HG03558 (cell line): ENCODE measurements around the gene PUS1.
"Not testable (repeated sequence)": the region's sequence is repeated elsewhere in the genome, so short reads cannot be mapped to it uniquely, and the experiment has no call there.

Experiments
- ATAC-seq: cut with Tn5 transposase; IDR thresholded peaks from one replicate; pipeline ENCODE4 v1.9.1; 2021; ENCODE audit warnings: moderate number of reproducible peaks; ENCODE audit not compliant: unreplicated experiment; ENCODE audit errors: extremely low read depth

Gene PUS1

GRCh38 chr12:131929581-131930456, 743 bp downstream of the PUS1 start:
- no peak for ATAC-seq

DNA sequence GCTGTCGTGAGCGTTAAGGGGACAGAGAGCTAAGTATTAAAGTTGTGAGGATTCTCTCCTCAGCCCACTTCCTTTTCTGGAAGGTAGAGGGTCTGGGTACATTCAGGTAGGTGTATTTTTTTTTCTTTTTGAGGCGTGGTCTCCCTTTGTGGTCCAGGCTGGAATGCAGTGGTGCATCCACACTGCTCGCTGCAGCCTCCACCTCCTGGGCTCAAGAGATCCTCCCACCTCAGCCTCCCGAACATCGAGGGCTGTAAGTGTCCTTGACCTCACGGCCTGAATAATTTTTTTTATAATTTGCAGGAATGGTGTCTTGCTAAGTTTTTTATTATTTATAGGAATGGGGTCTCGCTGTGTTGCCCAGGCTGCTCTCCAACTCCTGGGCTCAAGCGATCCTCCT, 1.4 kb downstream of the PUS1 start:
- ATAC-seq = no peak

GRCh38 chr12:131933387-131933786, 4.3 kb downstream of the PUS1 start:
- no peak for ATAC-seq

DNA sequence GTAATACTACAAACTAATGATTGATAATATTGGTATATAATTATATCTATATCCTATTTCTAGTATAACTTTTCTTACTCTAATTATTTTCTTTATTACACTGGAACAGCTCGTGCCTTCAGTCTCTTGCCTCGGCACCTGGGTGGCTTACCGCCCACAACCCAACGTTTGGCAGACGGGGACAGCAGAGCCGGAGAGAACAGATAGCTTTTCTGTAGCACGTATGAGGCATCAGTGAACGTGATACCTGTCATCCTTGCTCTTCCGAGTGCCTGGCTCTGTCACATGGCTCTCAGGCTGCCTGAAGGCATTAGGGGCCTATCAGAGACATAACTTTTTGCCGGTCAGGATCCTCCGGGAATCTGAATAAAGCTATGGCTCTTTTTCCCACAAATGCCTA, 5.5 kb downstream of the PUS1 start:
- ATAC-seq = no peak

- ATAC-seq = no peak
Observed at GRCh38 chr12:131938082-131938481, 9.0 kb downstream of the PUS1 start.

- ATAC-seq = no peak
Observed at GRCh38 chr12:131939007-131939406, 9.9 kb downstream of the PUS1 start.

- ATAC-seq = no peak
Observed at GRCh38 chr12:131940141-131940547, 11.1 kb downstream of the PUS1 start.

DNA sequence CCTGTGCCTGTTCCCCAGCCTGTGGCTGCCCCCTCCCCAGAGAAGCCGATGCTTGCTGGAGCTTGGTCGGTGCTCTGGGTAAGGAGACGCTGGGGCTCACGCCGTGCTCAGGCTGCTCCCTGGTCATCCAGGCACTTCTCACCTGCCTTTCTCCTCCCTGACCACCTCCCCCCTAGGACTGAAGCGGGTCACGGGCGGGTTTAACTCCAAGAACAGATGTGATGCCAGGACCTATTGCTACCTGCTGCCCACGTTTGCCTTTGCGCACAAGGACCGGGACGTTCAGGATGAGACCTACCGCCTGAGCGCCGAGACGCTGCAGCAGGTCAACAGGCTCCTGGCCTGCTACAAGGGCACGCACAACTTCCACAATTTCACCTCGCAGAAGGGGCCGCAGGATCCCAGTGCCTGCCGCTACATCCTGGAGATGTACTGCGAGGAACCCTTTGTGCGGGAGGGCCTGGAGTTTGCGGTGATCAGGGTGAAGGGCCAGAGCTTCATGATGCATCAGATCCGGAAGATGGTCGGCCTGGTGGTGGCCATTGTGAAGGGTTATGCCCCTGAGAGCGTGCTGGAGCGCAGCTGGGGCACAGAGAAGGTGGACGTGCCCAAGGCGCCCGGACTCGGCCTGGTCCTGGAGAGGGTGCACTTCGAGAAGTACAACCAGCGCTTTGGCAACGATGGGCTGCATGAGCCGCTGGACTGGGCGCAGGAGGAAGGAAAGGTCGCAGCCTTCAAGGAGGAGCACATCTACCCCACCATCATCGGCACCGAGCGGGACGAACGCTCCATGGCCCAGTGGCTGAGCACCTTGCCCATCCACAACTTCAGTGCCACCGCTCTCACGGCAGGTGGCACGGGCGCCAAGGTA, 12.3 kb downstream of the PUS1 start:
- no peak for ATAC-seq

GRCh38 chr12:131941987-131942341, 12.9 kb downstream of the PUS1 start:
- no peak for ATAC-seq

GRCh38 chr12:131942671-131943070, 13.6 kb downstream of the PUS1 start:
- no peak for ATAC-seq

DNA sequence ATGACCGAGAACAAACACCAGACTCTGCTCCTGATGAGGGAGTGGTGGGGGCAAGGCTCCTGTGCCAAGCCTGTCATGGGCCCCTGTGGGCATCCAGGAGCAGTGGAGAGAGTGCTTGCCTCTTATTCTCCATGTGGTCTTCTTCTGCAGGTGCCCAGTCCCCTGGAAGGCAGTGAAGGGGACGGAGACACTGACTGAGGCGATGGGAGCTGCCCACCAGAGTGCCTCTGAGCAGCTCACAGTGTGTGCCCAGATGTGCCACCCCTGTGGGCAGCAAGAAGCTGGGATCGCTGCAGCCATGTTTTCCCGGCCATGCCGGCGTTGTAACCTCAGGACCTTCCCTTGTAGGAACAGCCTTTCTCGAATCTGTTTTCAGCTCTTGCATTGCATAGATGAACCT, 14.3 kb downstream of the PUS1 start:
- ATAC-seq = no peak

- ATAC-seq = no peak
Observed at GRCh38 chr12:131943876-131944275, 14.8 kb downstream of the PUS1 start.

DNA sequence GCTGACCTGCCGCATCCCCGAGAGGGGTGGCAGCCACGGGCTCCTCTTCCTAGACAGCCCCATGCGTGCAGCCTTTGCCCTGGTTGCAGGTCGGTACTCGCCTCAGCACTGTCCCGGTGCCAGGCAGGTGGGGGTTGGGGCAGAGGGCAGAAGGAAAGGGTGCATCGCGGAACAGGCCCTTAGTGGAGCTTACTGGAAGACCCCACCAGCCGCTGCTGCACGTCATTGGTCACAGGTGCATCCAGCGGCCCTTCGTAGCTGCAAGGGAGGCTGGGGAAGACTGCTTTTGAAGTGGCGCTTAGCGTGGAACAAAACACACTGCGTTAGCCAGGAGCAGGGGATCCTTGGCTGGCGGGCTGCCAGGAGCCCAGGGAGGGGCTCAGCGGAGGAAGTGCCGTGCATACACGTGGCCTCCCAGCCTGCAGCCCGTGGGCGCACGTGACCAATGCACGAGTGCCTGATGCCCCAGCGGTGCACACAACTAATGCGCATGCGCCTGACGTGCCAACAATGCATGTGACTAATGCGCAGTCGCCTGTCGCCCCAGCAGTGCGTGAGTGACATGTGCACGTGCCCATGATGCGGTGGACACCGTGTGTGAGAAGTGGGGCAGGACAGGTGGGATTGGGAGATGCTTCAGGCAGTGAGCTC, 15.7 kb downstream of the PUS1 start:
- no peak for ATAC-seq

GRCh38 chr12:131946757-131947156, 17.7 kb downstream of the PUS1 start:
- ATAC-seq = no peak

- ATAC-seq = no peak
Observed at GRCh38 chr12:131947482-131948027, 18.5 kb downstream of the PUS1 start.

DNA sequence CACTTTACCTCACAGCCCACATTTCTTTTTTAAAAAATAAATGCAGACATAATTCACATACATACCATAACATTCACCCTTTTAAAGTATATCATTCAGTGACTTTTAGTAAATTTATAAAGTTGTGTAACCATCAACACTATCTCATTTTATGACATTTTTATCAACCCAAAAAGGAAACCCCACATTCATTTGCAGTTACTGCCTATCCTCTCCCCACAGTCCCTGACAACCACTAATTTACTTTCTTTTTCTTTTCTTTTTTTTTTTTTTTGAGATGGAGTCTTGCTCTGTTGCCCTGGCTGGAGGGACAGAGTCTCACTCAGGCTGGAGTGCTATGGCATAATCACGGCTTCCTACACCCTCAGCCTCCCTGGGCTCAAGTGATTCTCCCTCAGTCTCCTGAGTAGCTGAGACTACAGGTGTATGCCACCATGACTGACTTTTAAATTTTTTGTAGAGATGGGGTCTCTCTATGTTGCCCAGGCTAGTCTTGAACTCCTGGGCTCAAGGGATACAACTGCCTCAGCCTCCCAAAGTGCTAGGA, 19.2 kb downstream of the PUS1 start:
- ATAC-seq = no peak

DNA sequence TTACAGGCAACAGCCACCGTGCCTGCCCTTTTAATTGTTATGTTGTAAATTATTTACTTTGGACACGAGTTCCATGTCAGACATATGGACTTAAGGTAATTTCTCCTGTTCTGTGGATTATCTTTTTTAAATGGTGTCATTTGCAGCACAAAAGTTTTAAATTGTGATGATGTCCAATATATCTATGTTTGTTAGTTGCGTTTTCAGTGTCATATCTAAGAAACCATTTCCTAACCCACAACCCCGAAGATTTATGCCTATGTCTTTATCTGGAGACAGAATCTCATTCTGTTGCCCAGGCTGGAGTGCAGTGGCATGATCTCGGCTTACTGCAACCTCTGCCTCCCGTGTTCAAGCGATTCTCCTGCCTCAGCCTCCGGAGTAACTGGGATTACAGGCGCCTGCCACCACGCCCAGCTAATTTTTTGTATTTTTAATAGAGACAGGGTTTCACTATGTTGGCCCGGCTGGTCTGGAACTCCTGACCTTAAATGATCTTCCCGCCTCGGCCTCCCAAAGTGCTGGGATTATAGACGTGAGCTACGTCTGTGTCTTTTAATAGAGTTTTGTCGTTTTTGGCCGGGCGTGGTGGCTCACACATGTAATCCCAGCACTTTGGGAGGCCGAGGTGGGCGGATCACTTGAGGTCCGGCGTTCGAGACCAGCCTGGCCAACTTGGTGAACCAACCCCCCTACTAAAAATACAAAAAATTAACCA, 19.8 kb downstream of the PUS1 start:
- not testable (repeated sequence) for ATAC-seq

DNA sequence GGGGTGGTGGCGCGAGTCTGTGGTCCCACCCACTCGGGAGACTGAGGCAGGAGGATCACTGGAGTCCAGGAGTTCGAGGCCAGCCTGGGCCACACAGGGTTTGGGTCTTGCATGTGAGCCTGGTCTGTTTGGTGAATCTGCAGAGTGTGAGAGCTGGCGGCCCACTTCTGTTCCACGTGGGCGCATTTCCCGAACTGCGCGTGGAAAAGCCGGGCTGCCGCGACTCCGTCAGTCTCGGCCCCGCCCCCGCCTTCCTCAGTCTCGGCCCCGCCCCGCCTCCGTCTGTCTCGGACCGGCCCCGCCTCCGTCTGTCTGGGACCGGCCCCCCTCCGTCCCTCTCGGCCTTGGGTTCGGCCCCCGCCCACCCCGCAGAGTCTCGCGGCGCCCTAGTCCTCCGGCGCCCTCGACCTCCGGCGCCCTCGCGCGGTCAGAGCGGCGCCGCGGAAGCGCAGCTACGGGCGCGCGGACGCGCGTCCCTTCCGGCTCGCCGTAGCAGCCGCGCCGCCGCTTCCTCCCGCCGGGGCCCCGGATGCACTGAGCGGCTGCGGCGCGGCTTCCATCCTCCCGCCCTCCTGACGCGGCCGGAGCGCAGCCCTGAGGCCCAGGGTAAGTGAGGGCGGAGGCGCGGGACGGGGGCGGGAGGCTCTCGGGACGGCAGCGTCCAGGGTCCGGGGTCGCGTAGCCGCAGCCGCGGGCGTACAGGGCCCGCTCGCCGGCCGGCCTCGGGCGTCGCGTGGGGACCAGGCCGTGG, 20.5 kb downstream of the PUS1 start, which contains the start of gene EP400:
TSS of gene EP400 (plus strand) at position 512 of the 751 bp plus-strand sequence. CDS start 10,678 bp downstream, outside the sequence.
- peak; percentile 74 for ATAC-seq
